H1 (cell line): ENCODE data around the gene SHANK1. TPM values are rescaled to one million over a fixed set of nuclear protein-coding genes. Genes with fewer than 3 reads are reported as not detected.

Experiments used
- CTCF ChIA-PET: fragments of 300-600 bp; sonication (Branson Sonifier 250); formaldehyde crosslinking; loops from one replicate; lab custom pipeline; 2021; ENCODE audit not compliant: partially characterized antibody; lab: Charles Lee
- POLR2A ChIA-PET: fragments of 300-600 bp; sonication (Branson Sonifier 250); formaldehyde crosslinking; loops from one replicate; lab custom pipeline; 2021; ENCODE audit warnings: inconsistent platforms; ENCODE audit not compliant: partially characterized antibody; lab: Charles Lee
- DNase-seq, 2 experiments: peaks; one replicate each; pipeline versions ENCODE4 v3.0.0 to v3.0.0-alpha.2; 2010 to 2022; ENCODE audit warnings: low spot score in 2 of 2, low read depth in 1 of 2, mixed read lengths in 1 of 2
- FAIRE-seq: peaks from 2 replicates; lab custom pipeline; 2011; peaks lifted over from hg19 to GRCh38; lab: Jason Lieb, UNC
- H2AFZ ChIP-seq: 2 replicates; pipeline ENCODE4 v1.8.1; 2012; ENCODE audit warnings: low read length, inconsistent platforms
- H2AK5ac ChIP-seq: 2 replicates; pipeline ENCODE4 v1.6.1; 2013; ENCODE audit warnings: low read depth, low read length
- H2BK120ac ChIP-seq: replicated peaks from 2 replicates; pipeline ENCODE3; 2013; ENCODE audit warnings: low read depth, low read length, inconsistent platforms
- H2BK12ac ChIP-seq: 2 replicates; pipeline ENCODE4 v1.6.1; 2013; ENCODE audit warnings: low read depth, low read length
- H2BK15ac ChIP-seq: 2 replicates; pipeline ENCODE4 v1.6.1; 2013; ENCODE audit warnings: low read length
- H2BK20ac ChIP-seq: 2 replicates; pipeline ENCODE4 v1.6.1; 2013; ENCODE audit warnings: low read length
- H2BK5ac ChIP-seq: 2 replicates; pipeline ENCODE4 v1.6.1; 2013; ENCODE audit warnings: low read depth, low read length
- H3K14ac ChIP-seq: 2 replicates; pipeline ENCODE4 v1.6.1; 2013; ENCODE audit warnings: inconsistent platforms; ENCODE audit not compliant: insufficient read length
- H3K18ac ChIP-seq: 2 replicates; pipeline ENCODE4 v1.6.1; 2013; ENCODE audit warnings: low read length; ENCODE audit errors: extremely low read depth
- H3K23ac ChIP-seq: 2 replicates; pipeline ENCODE4 v1.6.1; 2013; ENCODE audit warnings: inconsistent platforms; ENCODE audit not compliant: insufficient read length
- H3K23me2 ChIP-seq: 2 replicates; pipeline ENCODE4 v1.6.1; 2013; ENCODE audit warnings: low read depth, low read length
- H3K27ac ChIP-seq: 2 replicates; pipeline ENCODE4 v1.6.1; 2011; ENCODE audit warnings: low read depth, low read length, inconsistent platforms
- H3K27me3 ChIP-seq, 4 experiments: replicated peaks in 1 of 4; 1 replicate in 1 of 4; 2 replicates in 3 of 4; pipeline versions ENCODE4 v1.6.1 to v1.8.1; 2011 to 2013; ENCODE audit warnings: low read length in 3 of 4, mild to moderate bottlenecking in 3 of 4, inconsistent platforms in 2 of 4, mixed read lengths in 2 of 4, moderate library complexity in 1 of 4; ENCODE audit not compliant: control insufficient read depth in 3 of 4, insufficient read depth in 3 of 4; ENCODE audit errors: extremely low read depth in 1 of 4
- H3K36me3 ChIP-seq, 4 experiments: 2 replicates each; pipeline versions ENCODE4 v1.6.1 to v1.8.1; 2011 to 2013; ENCODE audit warnings: mild to moderate bottlenecking in 4 of 4, low read length in 3 of 4, moderate library complexity in 2 of 4, control low read depth in 1 of 4, inconsistent platforms in 1 of 4; ENCODE audit not compliant: insufficient read depth in 4 of 4, control insufficient read depth in 2 of 4
- H3K4ac ChIP-seq: replicated peaks from 2 replicates; pipeline ENCODE3; 2013; ENCODE audit warnings: low read length, low read depth, mixed read lengths, inconsistent platforms; ENCODE audit not compliant: insufficient read length
- H3K4me1 ChIP-seq, 4 experiments: replicated peaks in 1 of 4; 1 replicate in 1 of 4; 2 replicates in 3 of 4; pipeline versions ENCODE4 v1.6.1 to v1.8.1; 2011 to 2013; ENCODE audit warnings: low read length in 3 of 4, inconsistent platforms in 2 of 4, mixed read lengths in 1 of 4; ENCODE audit not compliant: insufficient read depth in 4 of 4, control insufficient read depth in 3 of 4
- H3K4me2 ChIP-seq, 2 experiments: 2 replicates each; pipeline versions ENCODE4 v1.6.1 to v1.8.1; 2011 to 2013; ENCODE audit warnings: low read depth in 2 of 2, low read length in 2 of 2, control low read depth in 1 of 2, inconsistent platforms in 1 of 2, mild to moderate bottlenecking in 1 of 2; ENCODE audit not compliant: insufficient read depth in 1 of 2
- H3K4me3 ChIP-seq, 4 experiments: fragments of 200-600, 300-600 bp in 1 of 4; sonication (generic), shearing (Covaris generic), sonication (Bioruptor Twin) in 1 of 4; 2 replicates each; pipeline versions ENCODE4 v1.5.1 to v1.8.1; 2011 to 2016; ENCODE audit warnings: low read length in 4 of 4, low read depth in 3 of 4, control low read depth in 2 of 4, inconsistent platforms in 2 of 4, mild to moderate bottlenecking in 2 of 4, mixed read lengths in 1 of 4, moderate library complexity in 1 of 4; ENCODE audit not compliant: insufficient read depth in 2 of 4; ENCODE audit errors: extremely low read depth in 1 of 4
- H3K56ac ChIP-seq: replicated peaks from 2 replicates; pipeline ENCODE3; 2013; ENCODE audit warnings: low read depth, mild to moderate bottlenecking, mixed read lengths, low read length, inconsistent platforms; ENCODE audit not compliant: insufficient read length
- H3K79me1 ChIP-seq: 2 replicates; pipeline ENCODE4 v1.6.1; 2013; ENCODE audit warnings: low read depth, low read length, control low read depth
- H3K79me2 ChIP-seq, 2 experiments: 2 replicates each; pipeline versions ENCODE4 v1.6.1 to v1.8.1; 2012 to 2013; ENCODE audit warnings: low read length in 2 of 2, mild to moderate bottlenecking in 2 of 2, inconsistent platforms in 1 of 2; ENCODE audit not compliant: insufficient read depth in 2 of 2, control insufficient read depth in 1 of 2
- H3K9ac ChIP-seq, 4 experiments: replicated peaks in 1 of 4; 1 replicate in 1 of 4; 2 replicates in 3 of 4; pipeline versions ENCODE4 v1.6.1 to v1.8.1; 2011 to 2013; ENCODE audit warnings: low read depth in 3 of 4, low read length in 3 of 4, control low read depth in 2 of 4, mild to moderate bottlenecking in 2 of 4, moderate library complexity in 2 of 4, inconsistent platforms in 1 of 4; ENCODE audit errors: extremely low read depth in 1 of 4
- H3K9me3 ChIP-seq, 2 experiments: 2 replicates each; pipeline versions ENCODE4 v1.6.1 to v1.8.1; 2012 to 2013; ENCODE audit warnings: mild to moderate bottlenecking in 2 of 2, moderate library complexity in 2 of 2, control low read depth in 1 of 2, inconsistent platforms in 1 of 2, low read depth in 1 of 2, low read length in 1 of 2, mixed read lengths in 1 of 2; ENCODE audit not compliant: insufficient read depth in 2 of 2
- H4K20me1 ChIP-seq, 2 experiments: replicated peaks in 1 of 2; 2 replicates each; pipeline versions ENCODE3 to v1.8.1; 2011 to 2013; ENCODE audit warnings: inconsistent platforms in 2 of 2, low read length in 2 of 2, mild to moderate bottlenecking in 1 of 2; ENCODE audit not compliant: insufficient read depth in 2 of 2, control insufficient read depth in 1 of 2
- H4K5ac ChIP-seq: 2 replicates; pipeline ENCODE4 v1.6.1; 2013; ENCODE audit warnings: low read length, low read depth, mixed read lengths, inconsistent platforms; ENCODE audit not compliant: insufficient read length
- H4K8ac ChIP-seq: 2 replicates; pipeline ENCODE4 v1.8.0; 2013; ENCODE audit warnings: mild to moderate bottlenecking, moderate library complexity, low read length, inconsistent platforms; ENCODE audit not compliant: insufficient read depth; ENCODE audit errors: extremely low read depth
- H4K91ac ChIP-seq: replicated peaks from 2 replicates; pipeline ENCODE3; 2013; ENCODE audit warnings: low read length, mixed read lengths, inconsistent platforms; ENCODE audit not compliant: insufficient read length
- BRCA1 ChIP-seq: IDR thresholded peaks from 2 replicates; pipeline ENCODE4 v1.6.1; 2012; ENCODE audit warnings: low read depth, low read length, improper control_type of control experiment
- CHD2 ChIP-seq: IDR thresholded peaks from 2 replicates; pipeline ENCODE4 v1.6.1; 2012; ENCODE audit warnings: low read length, improper control_type of control experiment
- CTBP2 ChIP-seq: IDR thresholded peaks from 2 replicates; pipeline ENCODE4 v1.7.0; 2011; ENCODE audit warnings: borderline replicate concordance, mild to moderate bottlenecking, moderate library complexity, mixed read lengths, low read length; ENCODE audit not compliant: insufficient read depth, insufficient read length
- HDAC6 ChIP-seq: IDR thresholded peaks from one replicate; pipeline ENCODE4 v1.7.1; 2012; ENCODE audit warnings: low read depth, mild to moderate bottlenecking, inconsistent platforms, low read length, moderate library complexity
- KDM5A ChIP-seq: fragments of 200-600 bp; IDR thresholded peaks from 2 replicates; pipeline ENCODE4 v1.7.1; 2012; ENCODE audit warnings: mild to moderate bottlenecking, low read length, inconsistent platforms, mixed read lengths
- POU5F1 ChIP-seq: IDR thresholded peaks from 2 replicates; pipeline ENCODE4 v1.6.1; 2011; ENCODE audit warnings: low read depth, mild to moderate bottlenecking, low read length, moderate library complexity
- SUZ12 ChIP-seq: fragments of 200-600 bp; sonication (generic); IDR thresholded peaks from 2 replicates; pipeline ENCODE4 v1.6.1; 2012; ENCODE audit warnings: mild to moderate bottlenecking, inconsistent platforms, low read length, moderate library complexity, mixed read lengths
- WGBS, 2 experiments: shearing (Covaris generic) in 1 of 2; methylation state at CpG; one replicate each; pipeline versions ENCODE4 v1.1.6 to v1.1.7; 2013 to 2015; ENCODE audit warnings: low lambda C conversion rate in 2 of 2, mixed read lengths in 2 of 2, inconsistent platforms in 1 of 2, low coverage in 1 of 2, missing lambda C conversion rate in 1 of 2; ENCODE audit not compliant: insufficient replicate concordance in 2 of 2, insufficient coverage in 1 of 2, insufficient read length in 1 of 2; ENCODE audit errors: extremely low coverage in 1 of 2, missing lambda C conversion rate in 1 of 2; 5-methylcytosine and 5-hydroxymethylcytosine counted together
- polyA plus RNA-seq, 7 experiments: library from polyadenylated mRNA; depleted of rRNA in 3 of 7; stranded (reverse) in 5 of 7; unstranded in 2 of 7; fragments of >200 nt in 5 of 7; fragments of 200-250 nt in 2 of 7; gene quantifications; 1 replicate in 5 of 7; 2 replicates in 1 of 7; 4 replicates in 1 of 7; pipeline versions ENCODE4 v1.2.1 to v1.2.3, GENCODE V29; 2011 to 2013; ENCODE audit warnings: missing spikeins in 2 of 7, mixed read lengths in 2 of 7
- total RNA-seq: library from RNA; stranded (reverse); fragmentation: NEBNext Ultra II Directional; extraction: Animal tissue kit (Norgen Biotek cat#: 25700); gene quantifications from 2 replicates; pipeline ENCODE4 v1.2.1, GENCODE V29; 2021
- TF ChIP-seq, protein P1 (sequence below): IDR thresholded peaks from 2 replicates; pipeline ENCODE4 v1.6.1; 2011; ENCODE audit warnings: low read length, improper control_type of control experiment

The SHANK1 gene
- total and polyA plus RNA-seq, 2 of the 8 experiments (the other 6 are each of a cell fraction or from before 2014, with no cell fraction given), result 1.1 to 3.7 TPM

DNA sequence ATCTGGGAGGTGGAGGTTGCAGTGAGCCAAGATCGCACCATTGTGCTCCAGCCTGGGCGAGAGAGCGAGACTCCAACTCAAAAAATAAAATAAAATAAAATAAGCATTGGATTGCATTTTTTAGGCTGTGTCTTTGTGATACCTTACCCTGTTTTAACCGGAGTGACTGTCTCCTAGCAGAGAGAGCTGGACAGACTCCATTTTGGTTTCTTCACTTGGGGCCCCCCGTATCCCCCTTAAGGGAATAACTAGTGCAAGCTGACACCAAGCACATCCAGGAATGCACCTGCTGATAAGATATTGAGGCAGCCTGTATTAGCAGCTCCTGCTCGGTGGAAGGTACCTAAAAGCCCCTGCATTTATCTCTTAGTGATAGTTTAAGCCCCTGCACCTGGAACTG lies 29.9 kb upstream of the SHANK1 start:
- H2BK12ac ChIP-seq, result no peak overlapping the region
- H2BK20ac ChIP-seq, result no peak overlapping the region
- no peak overlapping the region for H3K9ac ChIP-seq
- no peak overlapping the region for H2AK5ac ChIP-seq
- POLR2A ChIA-PET, result interaction anchor here (1.2 kb wide), 1 partner anchor 44 kb away, joined by 3 read pairs; no protein-coding TSS in a partner anchor
- no peak overlapping the region for H2BK5ac ChIP-seq
- no peak overlapping the region for H3K56ac ChIP-seq
- no peak overlapping the region for H2BK15ac ChIP-seq
- H4K20me1 ChIP-seq, result no peaks in the 10 kb centered on the region
- H3K23me2 ChIP-seq, result no peaks in the 10 kb centered on the region
- H3K36me3 ChIP-seq, result no peaks in the 10 kb centered on the region
- H3K4me2 ChIP-seq, result no peak overlapping the region
- no peak overlapping the region for H3K18ac ChIP-seq
- no peak overlapping the region for H4K5ac ChIP-seq
- H3K79me2 ChIP-seq, result no peaks in the 10 kb centered on the region
- H3K4me3 ChIP-seq, result no peak overlapping the region
- H4K8ac ChIP-seq, result no peak overlapping the region
- no peak overlapping the region for H2AFZ ChIP-seq
- no peaks in the 10 kb centered on the region; a peak in 1 of 7 replicates for H3K27me3 ChIP-seq
- no peak overlapping the region for H3K14ac ChIP-seq
- CTCF ChIA-PET, result interaction anchor here (0.9 kb wide), 1 partner anchor 22 kb away, joined by 3 read pairs; no protein-coding TSS in a partner anchor
- no peaks in the 10 kb centered on the region for H3K4me1 ChIP-seq
- 86% methylated on average over 6 of the region's 6 CpGs; no CpG with 5 or more reads in 1 of the 2 experiments for WGBS, 2 experiments
- no peak overlapping the region for H3K27ac ChIP-seq
- no peak overlapping the region for H3K4ac ChIP-seq
- TF ChIP-seq KDM5A, result no peak
- TF ChIP-seq CHD2, result no peak
- TF ChIP-seq SUZ12, result no peak
- no peak for TF ChIP-seq POU5F1
- TF ChIP-seq, protein P1, sequence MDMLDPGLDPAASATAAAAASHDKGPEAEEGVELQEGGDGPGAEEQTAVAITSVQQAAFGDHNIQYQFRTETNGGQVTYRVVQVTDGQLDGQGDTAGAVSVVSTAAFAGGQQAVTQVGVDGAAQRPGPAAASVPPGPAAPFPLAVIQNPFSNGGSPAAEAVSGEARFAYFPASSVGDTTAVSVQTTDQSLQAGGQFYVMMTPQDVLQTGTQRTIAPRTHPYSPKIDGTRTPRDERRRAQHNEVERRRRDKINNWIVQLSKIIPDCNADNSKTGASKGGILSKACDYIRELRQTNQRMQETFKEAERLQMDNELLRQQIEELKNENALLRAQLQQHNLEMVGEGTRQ, result no peak
- TF ChIP-seq BRCA1, result no peak
- TF ChIP-seq HDAC6, result no peak
- TF ChIP-seq CTBP2, result no peak
- no peak overlapping the region for H3K23ac ChIP-seq
- no peak overlapping the region for H4K91ac ChIP-seq
- no peaks in the 10 kb centered on the region for H3K9me3 ChIP-seq
- no peak for DNase-seq
- no peak overlapping the region for H2BK120ac ChIP-seq
- FAIRE-seq, result no peak
- H3K79me1 ChIP-seq, result no peaks in the 10 kb centered on the region
